ENCODE results near the gene ARL8B.
"Not testable (repeated sequence)": the region's sequence is repeated elsewhere in the genome, so short reads cannot be mapped to it uniquely, and the experiment has no call there.

Gene ARL8B

DNA sequence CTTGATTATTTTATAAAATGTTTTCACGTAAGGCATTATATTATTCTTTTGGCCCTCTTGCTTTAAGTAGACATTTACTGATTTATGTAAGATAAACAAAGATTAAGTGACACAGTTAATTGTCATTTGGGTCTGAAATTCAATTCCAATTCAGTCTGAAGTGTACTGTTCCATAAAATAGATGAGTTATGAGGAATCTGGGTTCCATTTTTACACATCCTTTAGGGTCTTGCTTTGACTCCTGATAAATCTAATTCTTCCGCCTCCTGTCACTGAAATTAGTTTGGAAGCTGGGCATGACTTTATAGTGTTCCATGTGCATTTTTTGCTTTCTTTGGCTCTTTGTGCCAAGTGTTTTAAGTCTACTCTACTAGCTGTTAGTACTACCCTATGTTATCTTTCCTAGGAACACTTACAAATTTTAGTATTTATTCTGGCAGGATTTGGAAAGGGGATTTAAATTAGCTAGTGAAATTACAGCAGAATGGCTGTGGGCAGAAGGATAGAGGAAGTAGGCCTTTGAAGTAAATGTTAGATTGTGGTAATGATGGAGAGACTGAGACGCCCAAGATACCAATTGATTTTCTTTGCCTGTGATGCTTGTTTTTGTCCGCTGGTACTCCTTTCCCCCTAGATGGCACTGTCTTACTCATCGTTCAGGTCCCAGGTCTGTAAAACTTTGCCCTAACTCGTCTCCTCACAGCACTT, 14.3 kb downstream of the ARL8B start:
- H3K9me3 ChIP-seq (ENCODE audit: insufficient read depth, low read depth, low read length) = no peaks in the 10 kb centered on the region
- no peak overlapping the region for H3K27ac ChIP-seq (ENCODE audit: low read length)
- H3K36me3 ChIP-seq (ENCODE audit: insufficient read depth, low read depth, low read length) = no peaks in the 10 kb centered on the region; the same call in 1 of the 2 replicates
- H3K27me3 ChIP-seq (ENCODE audit: insufficient read depth, low read length) = no peaks in the 10 kb centered on the region
- no peak overlapping the region for H3K9ac ChIP-seq (ENCODE audit: low read depth, low read length)
- peaks cover 23% of the 10 kb centered on the region for H3K4me1 ChIP-seq (ENCODE audit: insufficient read depth, low read length)
- H3K4me3 ChIP-seq (ENCODE audit: low read length) = no peak overlapping the region

DNA sequence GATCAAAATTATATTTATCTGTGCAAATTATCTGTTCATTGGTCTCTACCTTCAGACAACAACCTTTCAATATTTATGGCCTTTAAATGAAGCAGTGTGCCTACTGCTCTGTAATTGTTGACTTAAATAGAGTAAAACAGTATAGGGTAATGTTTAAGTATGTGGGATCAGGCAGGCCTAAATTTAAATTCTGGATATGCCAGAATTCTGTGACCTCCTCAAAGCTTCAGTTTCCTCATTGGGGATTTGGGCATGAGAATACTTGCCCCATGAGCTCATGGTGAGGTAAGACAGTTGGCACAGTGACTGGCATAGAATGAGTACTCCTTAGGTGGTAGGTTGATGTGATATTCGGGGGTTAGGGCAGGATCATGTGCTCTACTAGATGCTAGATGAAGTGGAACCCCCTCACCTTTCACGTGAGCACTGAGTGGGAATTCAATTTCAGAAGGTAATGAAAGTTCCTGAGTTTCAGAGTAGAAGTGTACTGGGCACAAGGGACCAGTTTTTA, 14.9 kb downstream of the ARL8B start:
- Histone ChIP-seq H3K9me3 (ENCODE audit: insufficient read depth, low read depth, low read length) (no peaks in the 10 kb centered on the region), H3K4me1 (ENCODE audit: insufficient read depth, low read length) (peaks cover 23% of the 10 kb centered on the region), H3K27ac (ENCODE audit: low read length) (no peak overlapping the region), H3K9ac (ENCODE audit: low read depth, low read length) (peak overlapping the region; percentile 17; the same call in 1 of the 2 replicates), H3K36me3 (ENCODE audit: insufficient read depth, low read depth, low read length) (peaks cover 3% of the 10 kb centered on the region), H3K27me3 (ENCODE audit: insufficient read depth, low read length) (no peaks in the 10 kb centered on the region), H3K4me3 (ENCODE audit: low read length) (no peak overlapping the region)

DNA sequence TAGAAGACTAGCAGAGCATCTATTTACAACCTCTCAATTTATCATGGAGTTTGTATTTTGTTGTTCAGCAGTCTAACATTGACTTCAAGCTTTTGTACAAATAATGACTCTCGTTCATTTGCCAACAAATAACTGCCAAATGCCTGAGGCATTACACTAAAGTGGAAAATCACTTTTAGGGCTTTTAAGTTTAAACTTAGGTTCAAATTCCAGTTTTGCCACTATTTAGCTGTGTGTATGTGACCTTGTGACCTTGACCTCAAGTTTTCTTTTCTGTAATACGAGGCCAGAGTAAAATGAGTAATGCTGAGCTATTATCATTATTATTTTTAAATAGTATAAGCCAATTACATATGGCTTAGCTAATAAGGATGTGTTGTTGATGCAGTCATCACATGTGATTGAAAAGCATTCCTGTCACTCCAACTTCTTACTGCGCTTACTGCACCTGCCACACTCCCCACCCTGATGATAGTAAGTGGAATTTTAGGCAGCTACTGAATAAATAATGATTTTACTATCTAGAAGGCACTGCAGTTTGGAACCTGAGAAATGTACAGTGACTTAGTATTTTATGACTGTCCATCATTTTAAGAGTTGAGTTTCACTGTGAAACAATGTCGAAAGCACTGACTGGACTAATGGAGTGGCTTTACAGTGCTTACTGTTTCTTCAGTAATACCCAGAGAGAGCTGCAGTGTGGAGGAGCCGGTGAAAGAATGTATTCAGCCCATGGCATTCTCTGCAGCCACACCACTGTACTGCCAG, 16.3 kb downstream of the ARL8B start:
- Histone ChIP-seq H3K4me3 (ENCODE audit: low read length) (no peak overlapping the region), H3K27me3 (ENCODE audit: insufficient read depth, low read length) (no peaks in the 10 kb centered on the region), H3K27ac (ENCODE audit: low read length) (no peak overlapping the region), H3K4me1 (ENCODE audit: insufficient read depth, low read length) (peaks cover 17% of the 10 kb centered on the region), H3K9me3 (ENCODE audit: insufficient read depth, low read depth, low read length) (peaks cover 6% of the 10 kb centered on the region; the same call in 1 of the 2 replicates), H3K9ac (ENCODE audit: low read depth, low read length) (no peak overlapping the region), H3K36me3 (ENCODE audit: insufficient read depth, low read depth, low read length) (peaks cover 5% of the 10 kb centered on the region)

DNA sequence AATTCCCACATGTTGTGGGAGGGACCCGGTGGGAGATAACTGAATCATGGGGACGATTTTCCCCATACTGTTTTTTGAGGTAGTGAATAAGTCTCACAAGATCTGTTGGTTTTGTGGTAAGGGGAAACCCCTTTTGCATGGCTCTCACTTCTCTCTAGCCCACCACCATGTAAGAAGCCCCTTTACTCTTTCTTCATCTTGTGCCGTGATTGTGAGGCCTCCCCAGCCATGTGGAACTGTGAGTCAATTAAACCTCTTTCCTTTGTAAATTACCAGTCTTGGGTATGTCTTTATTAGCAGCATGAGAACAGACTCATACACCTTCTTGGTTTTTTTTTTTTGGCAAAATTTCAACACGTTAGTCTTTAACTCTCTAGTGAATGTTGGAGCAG, 18.1 kb downstream of the ARL8B start:
- Histone ChIP-seq H3K9me3 (ENCODE audit: insufficient read depth, low read depth, low read length) (peaks cover 22% of the 10 kb centered on the region), H3K4me1 (ENCODE audit: insufficient read depth, low read length) (peaks cover 8% of the 10 kb centered on the region), H3K4me3 (ENCODE audit: low read length) (no peak overlapping the region), H3K27me3 (ENCODE audit: insufficient read depth, low read length) (no peaks in the 10 kb centered on the region), H3K9ac (ENCODE audit: low read depth, low read length) (no peak overlapping the region), H3K36me3 (ENCODE audit: insufficient read depth, low read depth, low read length) (peaks cover 5% of the 10 kb centered on the region), H3K27ac (ENCODE audit: low read length) (no peak overlapping the region)

DNA sequence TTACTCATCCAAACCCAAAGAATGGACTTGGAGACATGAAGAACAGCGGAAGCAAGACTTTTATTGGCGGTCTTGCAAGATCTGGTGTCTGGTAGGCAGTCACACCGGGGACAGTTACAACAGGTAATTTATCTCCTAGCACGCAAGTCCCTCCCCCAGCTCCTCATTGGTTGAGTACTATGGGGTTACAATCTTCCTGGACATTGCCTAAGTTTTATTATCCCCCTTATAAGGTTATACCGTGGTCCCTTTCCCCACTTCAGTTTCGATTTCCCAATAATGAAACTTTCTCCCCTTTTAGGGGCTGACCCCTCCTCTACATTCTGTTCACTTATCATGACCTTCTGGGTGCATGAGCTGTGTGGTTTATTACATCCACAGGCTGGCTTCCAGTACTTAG, 18.7 kb downstream of the ARL8B start:
- H3K36me3 ChIP-seq (ENCODE audit: insufficient read depth, low read depth, low read length) = peaks cover 5% of the 10 kb centered on the region
- H3K4me3 ChIP-seq (ENCODE audit: low read length) = no peak overlapping the region
- peaks cover 8% of the 10 kb centered on the region for H3K4me1 ChIP-seq (ENCODE audit: insufficient read depth, low read length)
- no peak overlapping the region for H3K27ac ChIP-seq (ENCODE audit: low read length)
- no peaks in the 10 kb centered on the region for H3K27me3 ChIP-seq (ENCODE audit: insufficient read depth, low read length)
- no peak overlapping the region for H3K9ac ChIP-seq (ENCODE audit: low read depth, low read length)
- H3K9me3 ChIP-seq (ENCODE audit: insufficient read depth, low read depth, low read length) = peaks cover 22% of the 10 kb centered on the region

DNA sequence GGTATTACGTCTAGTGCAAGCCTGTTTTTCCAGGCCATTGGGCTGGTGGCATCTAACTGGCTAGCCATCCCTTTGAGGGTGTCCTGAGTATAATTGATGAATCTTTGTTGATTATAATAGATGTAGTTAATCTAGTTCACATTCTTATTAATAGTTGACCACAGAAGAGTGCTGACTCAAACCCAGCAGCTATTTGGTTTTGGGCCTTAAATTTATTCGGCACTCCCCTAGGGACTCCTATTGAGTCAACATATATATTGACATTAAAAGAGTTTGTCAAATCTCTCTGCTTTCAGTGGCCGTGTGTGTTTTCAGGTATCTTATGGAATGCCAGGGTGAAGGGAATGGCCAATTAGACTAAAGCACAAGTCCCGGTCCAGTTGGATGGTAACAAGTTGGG, 19.7 kb downstream of the ARL8B start:
- Histone ChIP-seq H3K36me3 (ENCODE audit: insufficient read depth, low read depth, low read length) (peaks cover 5% of the 10 kb centered on the region), H3K4me3 (ENCODE audit: low read length) (no peak overlapping the region), H3K9me3 (ENCODE audit: insufficient read depth, low read depth, low read length) (peaks cover 22% of the 10 kb centered on the region), H3K27ac (ENCODE audit: low read length) (no peak overlapping the region), H3K9ac (ENCODE audit: low read depth, low read length) (no peak overlapping the region), H3K4me1 (ENCODE audit: insufficient read depth, low read length) (peaks cover 6% of the 10 kb centered on the region), H3K27me3 (ENCODE audit: insufficient read depth, low read length) (no peaks in the 10 kb centered on the region)

DNA sequence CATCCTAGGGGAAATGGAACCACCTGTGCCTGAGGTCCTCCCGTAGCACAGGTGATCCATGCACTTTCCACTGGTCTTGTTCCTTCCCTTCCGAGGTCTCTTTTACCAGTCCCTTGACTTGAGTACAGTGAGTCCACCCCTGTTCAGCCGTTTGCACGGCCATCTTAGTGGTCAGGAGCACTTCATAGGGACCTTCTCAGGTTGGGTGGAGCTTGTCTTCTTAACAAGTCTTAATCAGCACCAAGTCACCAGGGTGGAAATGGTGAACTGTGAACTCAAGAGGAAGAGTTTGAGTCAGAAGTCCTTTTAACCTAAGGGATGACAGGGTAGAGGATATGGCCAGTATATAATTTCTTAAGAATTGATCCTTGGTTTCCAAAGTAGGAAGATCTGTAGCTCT, 21.4 kb downstream of the ARL8B start:
- Histone ChIP-seq H3K4me3 (ENCODE audit: low read length) (no peak overlapping the region), H3K4me1 (ENCODE audit: insufficient read depth, low read length) (no peaks in the 10 kb centered on the region), H3K27ac (ENCODE audit: low read length) (no peak overlapping the region), H3K9ac (ENCODE audit: low read depth, low read length) (no peak overlapping the region), H3K36me3 (ENCODE audit: insufficient read depth, low read depth, low read length) (peaks cover 5% of the 10 kb centered on the region), H3K9me3 (ENCODE audit: insufficient read depth, low read depth, low read length) (peaks cover 22% of the 10 kb centered on the region), H3K27me3 (ENCODE audit: insufficient read depth, low read length) (no peaks in the 10 kb centered on the region)

DNA sequence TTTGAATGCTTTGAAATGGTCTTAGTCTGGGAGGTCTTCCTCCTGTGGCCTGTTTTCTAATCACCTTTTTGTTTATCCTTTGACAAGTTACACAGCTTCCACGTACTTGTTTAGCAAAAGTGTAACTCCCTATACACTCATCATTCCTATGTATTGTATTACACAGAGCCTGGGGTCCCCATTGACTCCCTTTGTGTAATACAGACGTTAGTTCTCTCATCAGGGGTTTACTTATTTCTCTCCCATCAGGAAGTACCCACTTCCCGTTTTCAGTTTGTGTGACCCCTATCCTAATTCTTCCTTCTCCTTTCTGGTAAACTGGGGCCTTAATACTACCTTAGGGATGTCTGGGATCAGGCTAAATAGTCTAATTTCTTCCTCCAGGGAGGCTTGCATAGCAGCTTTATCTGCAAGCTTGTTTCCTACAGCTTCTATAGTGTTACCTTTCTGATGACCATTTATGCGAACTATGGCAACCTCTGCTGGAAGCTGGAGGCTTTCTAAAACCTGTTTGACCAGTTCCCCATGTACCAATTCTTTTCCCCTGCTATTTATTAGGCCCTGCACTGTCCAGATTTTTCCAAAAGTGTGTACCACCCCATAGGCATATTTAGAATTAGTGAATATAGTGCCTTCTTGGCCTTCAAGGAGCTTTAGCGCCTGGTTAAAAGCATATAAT, 22.4 kb downstream of the ARL8B start:
- no peak overlapping the region for H3K9ac ChIP-seq (ENCODE audit: low read depth, low read length)
- H3K4me1 ChIP-seq (ENCODE audit: insufficient read depth, low read length) = no peaks in the 10 kb centered on the region
- H3K27me3 ChIP-seq (ENCODE audit: insufficient read depth, low read length) = no peaks in the 10 kb centered on the region
- H3K9me3 ChIP-seq (ENCODE audit: insufficient read depth, low read depth, low read length) = peaks cover 22% of the 10 kb centered on the region
- peaks cover 5% of the 10 kb centered on the region for H3K36me3 ChIP-seq (ENCODE audit: insufficient read depth, low read depth, low read length)
- no peak overlapping the region for H3K27ac ChIP-seq (ENCODE audit: low read length)
- H3K4me3 ChIP-seq (ENCODE audit: low read length) = no peak overlapping the region

DNA sequence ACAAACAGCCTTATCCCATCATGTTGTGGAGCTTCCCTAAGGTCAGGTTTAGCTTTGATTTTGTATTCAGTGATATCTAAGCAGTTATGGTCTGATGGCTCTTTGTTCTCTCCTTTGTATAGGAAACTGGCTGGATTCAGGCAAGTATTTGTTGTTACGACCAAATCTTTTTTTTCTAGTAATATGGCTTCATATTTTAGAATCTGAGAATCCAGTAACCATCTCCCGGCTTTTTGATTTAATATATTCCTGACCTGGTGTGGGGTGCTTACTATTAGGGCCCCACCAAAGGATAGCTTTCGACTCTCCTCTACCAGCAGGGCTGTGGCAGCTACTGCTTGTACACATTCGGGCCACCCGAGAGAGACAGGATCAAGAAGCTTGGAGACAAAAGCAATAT, 23.0 kb downstream of the ARL8B start:
- H3K4me1 ChIP-seq (ENCODE audit: insufficient read depth, low read length) = no peaks in the 10 kb centered on the region
- no peaks in the 10 kb centered on the region for H3K27me3 ChIP-seq (ENCODE audit: insufficient read depth, low read length)
- H3K9me3 ChIP-seq (ENCODE audit: insufficient read depth, low read depth, low read length) = peaks cover 22% of the 10 kb centered on the region
- no peak overlapping the region for H3K9ac ChIP-seq (ENCODE audit: low read depth, low read length)
- H3K4me3 ChIP-seq (ENCODE audit: low read length) = no peak overlapping the region
- H3K27ac ChIP-seq (ENCODE audit: low read length) = no peak overlapping the region
- peaks cover 5% of the 10 kb centered on the region for H3K36me3 ChIP-seq (ENCODE audit: insufficient read depth, low read depth, low read length)

DNA sequence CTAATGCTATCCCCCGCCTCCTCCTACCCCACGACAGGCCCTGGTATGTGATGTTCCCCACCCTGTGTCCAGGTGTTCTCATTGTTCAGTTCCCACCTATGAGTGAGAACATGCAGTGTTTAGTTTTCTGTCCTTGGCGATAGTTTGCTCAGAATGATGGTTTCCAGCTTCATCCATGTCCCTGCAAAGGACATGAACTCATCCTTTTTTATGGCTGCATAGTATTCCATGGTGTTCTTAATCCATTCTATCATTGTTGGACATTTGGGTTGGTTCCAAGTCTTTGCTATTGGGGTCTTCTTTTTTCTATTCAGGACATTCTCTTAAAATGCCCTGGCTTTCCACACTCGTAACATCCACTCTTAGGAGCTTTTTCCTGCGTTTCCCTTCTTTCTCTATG, 25.1 kb downstream of the ARL8B start:
- not testable (repeated sequence) for H3K9ac ChIP-seq (ENCODE audit: low read depth, low read length)

DNA sequence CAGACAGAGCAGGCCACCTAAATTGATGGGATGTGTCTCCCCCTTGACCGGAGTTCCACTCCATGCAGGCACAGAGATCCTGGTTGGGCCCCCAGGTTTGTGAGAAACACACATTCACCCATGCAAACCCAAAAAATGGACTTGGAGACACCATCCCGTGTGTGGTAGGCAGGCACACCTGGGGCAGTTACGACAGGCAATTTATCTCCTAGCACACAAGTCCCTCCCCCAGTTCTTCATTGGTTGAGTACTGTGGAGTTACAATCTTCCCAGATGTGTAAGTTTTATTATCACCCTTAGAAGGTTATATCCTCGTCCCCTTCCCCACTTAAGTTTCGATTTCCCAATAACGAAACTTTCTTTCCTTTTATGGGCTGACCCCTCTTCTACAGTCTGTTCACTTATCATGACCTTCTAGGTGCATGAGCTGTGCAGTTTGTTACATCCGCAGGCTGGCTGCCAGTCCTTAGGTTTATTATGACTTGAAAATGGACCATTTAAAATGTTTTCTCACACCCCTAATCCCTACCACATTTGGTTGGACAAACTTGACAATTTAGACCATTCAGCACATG, 27.3 kb downstream of the ARL8B start:
- Histone ChIP-seq H3K27ac (ENCODE audit: low read length) (no peak overlapping the region), H3K9me3 (ENCODE audit: insufficient read depth, low read depth, low read length) (peaks cover 7% of the 10 kb centered on the region), H3K9ac (ENCODE audit: low read depth, low read length) (no peak overlapping the region), H3K36me3 (ENCODE audit: insufficient read depth, low read depth, low read length) (no peaks in the 10 kb centered on the region), H3K27me3 (ENCODE audit: insufficient read depth, low read length) (no peaks in the 10 kb centered on the region), H3K4me1 (ENCODE audit: insufficient read depth, low read length) (no peaks in the 10 kb centered on the region), H3K4me3 (ENCODE audit: low read length) (no peak overlapping the region)

More for the DNA sequence above, 25.1 kb downstream of the ARL8B start:
- H3K27ac ChIP-seq (ENCODE audit: low read length); H3K27me3 ChIP-seq (ENCODE audit: insufficient read depth, low read length); H3K4me3 ChIP-seq (ENCODE audit: low read length); H3K4me1 ChIP-seq (ENCODE audit: insufficient read depth, low read length); H3K36me3 ChIP-seq (ENCODE audit: insufficient read depth, low read depth, low read length): not testable (repeated sequence)
- H3K9me3 ChIP-seq (ENCODE audit: insufficient read depth, low read depth, low read length) = peaks cover 22% of the 10 kb centered on the region
